T-helper 1 cell (primary cell): Measurements from ENCODE around the gene AGAP1.

Experiments used
- DNase-seq, 5 donors: peaks; one replicate each; pipeline ENCODE4 v3.0.0-alpha.2; 2012 to 2020

AGAP1 gene

GRCh38 chr2:235904585-235904931 is 410.7 kb downstream of the AGAP1 start:
- DNase-seq, result no peak

GRCh38 chr2:235908826-235909225 is 415.0 kb downstream of the AGAP1 start:
- no peak for DNase-seq

DNA sequence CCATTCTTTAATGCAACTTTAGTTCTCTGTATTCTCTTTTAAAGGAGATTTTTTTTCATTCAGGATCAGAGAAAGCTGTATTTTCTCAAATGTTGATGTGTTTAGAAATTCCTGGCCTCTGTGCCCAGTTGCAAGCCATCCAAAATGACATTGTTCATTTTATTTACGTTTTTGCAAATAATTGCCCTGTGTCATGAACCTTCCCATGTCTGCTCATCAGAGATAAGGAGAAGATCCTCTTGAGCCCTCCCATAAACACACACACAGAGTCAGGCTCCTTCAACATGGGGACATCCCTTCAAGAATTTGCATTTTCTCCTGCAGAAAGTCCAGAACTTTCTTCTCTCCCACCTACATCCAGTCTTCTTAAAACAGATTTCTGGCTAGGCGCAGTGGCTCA is 415.5 kb downstream of the AGAP1 start:
- no peak for DNase-seq

DNA sequence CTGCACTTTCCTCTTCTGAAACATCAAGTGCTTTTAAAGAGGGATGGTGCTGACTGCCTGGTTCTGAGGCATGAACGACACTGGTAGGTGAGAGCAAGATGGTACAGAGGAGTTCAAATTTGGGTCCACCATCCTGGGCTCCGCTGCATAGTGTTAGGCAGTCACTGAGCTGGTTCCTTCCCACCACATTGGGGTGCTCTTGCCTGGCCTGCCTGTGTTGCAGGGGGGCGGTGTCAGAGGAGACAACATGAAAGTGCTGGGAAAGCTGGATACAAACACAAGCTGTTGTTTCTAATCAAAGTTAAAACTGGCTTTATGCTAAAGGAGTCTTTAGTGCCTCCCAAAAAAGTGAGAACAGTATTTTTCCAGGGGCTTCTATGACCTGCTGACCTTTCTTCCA is 416.2 kb downstream of the AGAP1 start:
- no peak for DNase-seq

DNA sequence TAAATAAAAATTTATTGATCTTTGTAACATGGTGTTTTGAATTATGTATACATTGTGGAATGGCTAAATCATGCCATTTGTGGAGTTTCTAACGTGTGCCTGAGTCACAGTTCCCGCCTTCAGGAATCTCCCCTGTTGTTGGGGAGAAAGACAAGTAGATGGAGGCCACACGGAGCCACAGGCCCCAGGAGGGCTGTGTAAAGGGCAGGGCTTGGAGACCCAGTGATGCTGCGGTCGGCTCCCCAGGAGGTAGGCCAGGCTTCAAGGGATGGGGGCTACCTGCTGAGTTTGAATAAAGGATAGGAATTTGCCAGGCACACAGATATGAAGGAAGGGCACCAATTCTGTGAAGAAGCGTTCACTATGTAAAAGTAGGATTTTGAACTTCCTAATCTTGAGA is 417.3 kb downstream of the AGAP1 start:
- no peak for DNase-seq

- no peak for DNase-seq
Measured at GRCh38 chr2:235911633-235912233, 417.9 kb downstream of the AGAP1 start.

DNA sequence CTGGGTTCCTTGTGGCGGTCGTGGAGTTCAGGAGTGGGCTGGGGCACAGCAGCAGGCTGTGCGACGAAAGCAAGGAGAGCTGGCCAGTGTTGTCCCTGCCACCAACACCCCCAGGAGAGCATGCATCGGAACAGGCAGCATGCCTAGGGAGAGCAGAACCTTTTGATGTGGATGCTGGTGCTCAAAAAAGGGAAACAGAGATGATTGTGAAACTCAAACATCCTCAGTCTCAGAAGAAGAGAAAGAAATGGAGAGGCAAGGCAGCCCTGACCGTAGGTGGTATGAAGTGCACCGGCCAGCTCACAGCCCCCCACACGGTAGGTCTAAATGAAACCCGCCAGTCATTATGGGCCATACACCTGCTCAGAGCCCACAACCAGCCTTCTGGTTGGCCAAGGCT is 420.9 kb downstream of the AGAP1 start:
- no peak for DNase-seq

- DNase-seq, result no peak
Measured at GRCh38 chr2:235917506-235917905, 423.7 kb downstream of the AGAP1 start.

DNA sequence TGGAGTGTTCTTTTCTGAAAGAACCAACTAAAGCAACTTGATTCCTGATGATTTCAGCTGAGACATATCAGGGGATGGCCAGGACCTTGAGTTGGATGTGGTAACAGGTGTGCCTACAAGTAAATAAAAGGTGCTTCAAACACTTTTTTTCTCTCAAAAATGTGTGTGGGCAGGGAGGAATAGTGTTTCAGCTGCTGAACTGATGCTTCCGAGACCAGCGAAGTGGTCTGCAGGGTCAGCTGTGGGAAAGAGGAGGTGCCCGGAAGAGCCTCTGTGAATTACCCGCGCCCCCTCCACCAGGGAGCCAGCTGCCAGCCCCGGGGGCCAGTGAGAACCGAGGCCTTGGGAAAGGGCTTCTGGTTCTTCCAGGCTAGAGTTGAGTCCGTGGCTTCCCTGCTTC is 425.0 kb downstream of the AGAP1 start:
- no peak for DNase-seq

- no peak for DNase-seq
Measured at GRCh38 chr2:235920216-235920865, 426.5 kb downstream of the AGAP1 start.

DNA sequence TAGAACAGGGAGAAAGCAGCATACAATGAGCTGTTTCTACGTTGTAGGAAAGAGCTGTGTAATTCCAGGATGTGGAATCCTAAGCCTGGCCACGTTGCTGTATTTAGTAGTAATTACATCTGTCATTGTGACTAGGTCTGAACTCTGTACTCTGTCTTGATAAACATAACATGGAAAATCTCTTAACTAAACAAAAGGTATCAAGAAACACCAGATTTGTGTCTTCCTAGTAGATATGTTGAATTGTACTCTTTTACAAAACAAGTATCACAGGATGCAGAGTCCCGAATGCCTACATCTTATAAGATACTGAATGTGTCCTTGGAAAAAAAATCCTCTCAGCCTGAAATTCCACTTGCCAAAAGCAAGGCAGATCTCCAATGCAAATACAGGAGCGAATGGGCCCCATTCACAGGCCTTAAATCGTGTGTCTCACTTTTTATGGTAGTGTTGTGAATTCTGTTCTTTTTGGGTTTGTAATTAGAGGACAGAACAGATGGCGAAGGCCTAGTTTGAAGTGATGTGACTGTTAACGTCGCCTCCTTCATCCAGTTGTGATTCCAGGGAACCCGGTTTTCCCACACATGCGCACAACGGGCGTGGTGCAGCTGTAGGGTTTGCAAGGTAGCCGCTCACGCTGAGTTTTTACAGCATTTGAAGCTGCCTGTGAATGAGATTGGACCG is 427.8 kb downstream of the AGAP1 start:
- DNase-seq, result no peak

DNA sequence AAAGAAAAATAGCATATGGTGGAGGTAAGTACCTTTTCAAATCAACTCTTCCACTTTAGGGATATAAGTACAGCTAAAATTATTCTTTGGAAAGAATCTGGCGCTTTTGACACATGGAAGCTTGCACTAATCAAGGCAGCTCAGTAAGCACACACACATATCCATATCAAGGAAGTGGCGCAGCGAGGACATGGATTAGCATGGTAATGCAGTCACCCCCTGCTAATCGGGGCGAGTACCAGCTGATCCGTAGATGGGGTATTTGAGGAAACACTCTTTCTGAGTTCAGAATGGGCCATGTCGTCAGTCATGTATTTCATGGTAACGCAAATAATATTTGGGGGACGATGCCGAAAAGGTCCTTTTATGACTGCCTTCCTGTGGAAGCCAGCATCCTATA is 429.0 kb downstream of the AGAP1 start:
- DNase-seq, result no peak

DNA sequence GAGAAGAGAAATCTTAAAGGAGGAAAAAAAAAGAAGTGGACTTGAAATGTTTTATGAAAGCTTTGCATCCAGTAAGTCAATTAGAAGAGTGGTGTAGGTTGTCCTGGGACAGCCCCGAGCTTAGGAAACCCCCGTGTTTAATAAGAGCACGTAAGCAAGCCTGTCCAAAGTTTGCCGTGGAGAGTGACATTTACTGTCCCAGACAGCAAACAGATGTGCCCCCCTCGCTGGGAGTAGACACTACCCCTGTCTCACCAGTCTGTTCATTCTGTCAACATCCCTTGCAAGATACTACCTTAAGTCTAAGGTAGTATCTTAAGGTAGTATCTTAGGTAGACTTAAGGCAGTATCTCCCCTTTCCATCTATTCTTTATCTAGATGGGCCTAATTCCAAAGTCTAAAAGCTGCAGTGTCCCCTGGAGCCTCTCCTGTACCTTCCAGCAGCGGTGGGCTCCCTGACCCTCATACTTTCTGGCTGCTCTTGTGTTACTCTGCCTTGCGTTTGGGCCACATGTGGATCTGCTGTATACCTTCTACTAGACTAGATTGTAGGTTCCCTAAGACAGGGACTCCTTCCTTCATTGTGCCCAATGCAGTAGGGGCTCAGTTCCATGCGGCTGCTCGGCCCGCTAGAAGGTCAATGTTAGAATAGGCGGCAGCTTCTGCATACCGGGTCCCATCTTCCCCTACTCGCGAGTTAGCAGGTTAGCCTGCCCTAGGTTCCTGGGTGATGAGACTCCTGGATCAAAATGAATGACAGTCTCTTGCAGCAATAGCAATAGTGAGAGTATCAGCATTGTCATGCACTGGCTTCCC is 430.2 kb downstream of the AGAP1 start:
- DNase-seq, result no peak

GRCh38 chr2:235924675-235925063 is 430.8 kb downstream of the AGAP1 start:
- no peak for DNase-seq

DNA sequence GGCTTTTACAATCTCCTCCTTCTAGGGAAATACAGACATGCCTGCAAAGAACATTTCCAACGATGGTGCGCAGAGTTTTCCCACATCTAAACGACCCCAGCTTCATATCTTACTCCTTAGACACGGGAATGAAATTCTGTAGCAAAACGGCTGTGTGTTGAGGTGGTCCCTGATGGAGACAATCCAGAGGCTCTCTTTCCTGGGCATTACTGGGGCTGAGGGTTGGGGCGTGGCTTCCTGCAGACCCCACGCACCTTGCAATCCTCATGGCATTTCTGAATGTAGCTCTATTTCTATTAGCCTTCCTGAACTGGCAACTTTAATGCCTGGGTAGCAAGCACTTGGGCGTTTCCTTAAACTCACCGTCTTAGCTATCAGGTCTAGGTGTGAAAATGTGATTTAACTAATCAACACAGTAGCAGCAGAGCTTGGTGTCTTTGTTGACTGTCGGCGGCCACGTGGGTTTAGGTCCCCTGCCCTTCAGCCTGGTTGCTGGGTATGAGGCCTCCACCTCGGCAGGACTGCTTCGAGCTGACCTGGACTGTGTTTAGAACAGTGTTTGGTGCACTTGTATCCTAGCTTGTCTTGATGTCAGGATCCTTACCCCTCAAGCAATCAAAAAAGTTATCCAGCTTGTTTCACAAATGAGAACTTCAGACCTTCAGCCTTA is 431.5 kb downstream of the AGAP1 start:
- no peak for DNase-seq

DNA sequence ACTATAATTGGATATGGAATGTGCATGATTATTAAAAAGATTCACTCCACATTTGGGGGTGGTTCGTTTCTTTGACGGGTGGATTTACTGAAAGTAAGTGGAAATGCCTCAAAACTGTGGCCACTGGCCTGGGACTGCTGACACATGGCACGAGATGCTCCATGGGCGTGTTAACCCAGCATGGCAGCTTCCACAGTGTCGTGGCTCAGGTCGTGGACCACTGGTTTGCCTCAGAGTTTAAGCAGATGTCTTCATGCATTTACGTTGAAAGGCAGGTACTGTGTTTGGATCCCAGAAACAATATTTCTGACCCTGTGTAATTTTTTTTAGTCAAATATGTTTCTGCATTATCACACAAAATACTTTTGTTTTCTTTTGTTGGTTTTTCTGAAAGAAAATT is 432.4 kb downstream of the AGAP1 start:
- DNase-seq, result no peak

DNA sequence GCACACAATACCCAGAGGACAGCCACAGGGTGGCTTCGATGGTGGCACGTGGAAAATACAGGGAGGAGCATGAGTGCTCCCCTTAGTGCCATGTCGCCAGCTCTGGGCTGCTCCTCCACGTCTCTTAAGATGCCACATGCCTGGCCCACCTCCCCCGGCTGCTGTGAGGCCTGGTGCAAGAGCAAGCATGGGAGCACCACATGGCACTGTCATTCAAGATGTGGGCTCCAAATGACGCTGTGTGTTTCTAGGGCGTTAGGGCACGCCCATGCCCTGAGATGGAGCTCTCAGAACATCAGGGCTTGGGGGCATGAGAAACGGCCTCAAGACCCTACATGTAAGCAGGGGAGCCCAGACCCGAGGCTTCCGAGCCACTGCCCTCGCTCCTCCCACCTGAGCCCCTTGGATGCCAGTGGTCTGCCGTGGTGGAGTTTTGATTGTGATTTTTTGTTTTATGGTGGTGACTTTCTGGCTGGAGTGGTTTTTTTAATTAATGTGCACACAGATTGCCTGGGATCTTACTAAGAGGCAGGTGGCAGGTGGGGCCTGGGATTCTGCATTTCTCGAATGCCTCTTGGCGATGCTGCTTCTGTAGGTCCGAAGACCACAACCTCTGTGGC is 435.0 kb downstream of the AGAP1 start:
- no peak for DNase-seq

DNA sequence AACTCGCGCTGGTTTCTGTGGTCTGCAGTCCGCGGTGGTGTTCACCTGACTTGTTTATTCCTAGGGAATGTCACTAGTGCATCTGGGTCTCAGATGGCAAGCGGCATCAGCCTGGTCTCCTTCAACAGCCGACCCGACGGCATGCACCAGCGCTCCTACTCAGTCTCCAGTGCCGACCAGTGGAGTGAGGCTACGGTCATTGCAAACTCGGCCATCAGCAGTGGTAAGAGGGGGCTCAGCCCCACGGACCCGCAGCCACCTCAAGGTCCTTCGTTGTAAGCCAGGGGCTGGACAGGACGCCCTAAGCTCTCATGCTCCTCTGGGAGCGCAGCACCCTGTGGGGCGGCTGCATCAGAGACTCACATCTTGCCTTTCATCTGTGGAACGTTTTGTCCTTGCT is 436.9 kb downstream of the AGAP1 start:
- no peak for DNase-seq

DNA sequence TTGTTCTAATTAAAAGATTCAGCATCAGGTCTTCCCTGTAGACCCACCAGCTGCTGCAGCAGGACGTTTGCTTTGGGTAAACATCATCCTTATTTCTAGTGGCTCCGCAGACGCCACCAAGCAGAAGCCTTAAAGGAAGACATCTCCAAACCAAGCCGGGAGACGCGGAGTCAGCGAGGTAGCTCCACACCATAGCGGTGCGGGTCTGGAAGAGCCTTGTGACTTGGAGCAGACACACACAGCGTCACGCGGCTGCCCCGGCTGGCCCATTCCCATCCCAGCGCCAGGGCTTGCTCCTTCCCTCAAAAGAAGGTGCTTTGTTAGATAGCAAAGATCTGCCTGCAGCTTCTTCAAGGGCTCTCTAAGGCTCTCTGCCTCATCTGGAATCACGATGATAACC is 437.8 kb downstream of the AGAP1 start:
- no peak for DNase-seq

DNA sequence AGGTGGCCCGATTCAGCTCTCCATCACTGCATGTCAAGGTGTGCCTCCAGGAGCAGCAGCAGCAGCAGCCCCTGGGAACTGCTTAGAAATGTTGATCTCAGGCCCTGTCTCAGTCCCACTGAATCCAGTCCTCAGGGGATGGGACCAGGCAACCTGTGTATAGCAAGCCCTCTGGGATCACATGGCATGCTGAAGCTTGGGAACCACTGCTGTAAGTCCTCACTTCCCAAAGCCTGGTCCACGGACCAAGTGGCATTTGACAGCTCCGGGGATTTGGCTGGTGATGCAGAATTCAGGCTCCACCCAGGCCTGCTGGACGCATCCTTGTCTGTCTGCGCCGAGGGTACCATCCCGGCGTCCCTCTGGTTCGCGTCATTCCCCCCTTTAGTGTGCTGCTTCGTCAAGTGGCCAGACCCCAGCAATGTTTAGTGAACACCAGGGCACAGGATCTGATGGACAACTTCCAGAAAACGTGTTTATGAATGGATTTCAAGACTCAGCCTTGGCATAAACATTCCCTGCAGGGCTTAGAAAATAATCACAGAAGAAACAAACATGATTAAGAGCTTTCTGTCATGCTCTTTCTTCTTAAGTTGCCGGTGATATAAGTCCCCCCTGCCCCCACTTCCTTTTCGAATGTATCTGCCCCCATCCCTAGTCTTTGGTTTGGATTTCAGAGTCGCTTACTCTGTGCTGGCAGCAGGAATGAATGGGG is 440.4 kb downstream of the AGAP1 start:
- no peak for DNase-seq

DNA sequence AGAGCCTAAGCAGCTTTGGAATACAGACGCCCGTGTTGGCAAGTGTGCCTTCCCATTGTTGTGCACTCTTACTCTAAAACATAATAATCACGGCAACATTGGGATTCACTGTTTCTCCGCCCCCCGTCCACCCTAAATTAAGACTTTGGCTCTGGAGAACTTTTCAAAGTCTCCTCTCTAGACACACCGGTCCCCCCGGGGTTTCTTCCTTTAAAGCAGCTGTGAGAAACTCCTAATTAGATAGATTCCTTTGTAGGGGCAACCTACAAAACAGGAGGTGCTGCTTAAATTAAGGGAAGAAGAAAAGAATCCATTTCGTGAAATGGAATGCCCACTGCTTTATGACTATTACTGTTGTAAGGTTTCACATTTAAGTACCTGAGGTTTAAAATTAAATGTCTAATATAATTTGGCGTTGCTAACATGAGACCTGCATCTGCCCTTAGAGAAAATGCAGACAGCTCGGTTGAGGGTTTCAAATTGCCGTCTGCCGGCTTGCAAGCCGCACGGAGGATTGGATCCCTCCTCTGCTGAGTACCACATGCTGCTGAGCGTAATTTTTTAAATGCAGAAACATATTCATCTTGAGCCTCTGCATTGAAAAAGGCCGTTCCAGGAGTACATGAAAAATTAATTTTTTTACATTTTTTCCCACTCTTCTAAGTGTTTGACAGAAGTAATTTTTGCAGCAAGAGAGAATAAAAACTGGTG is 441.1 kb downstream of the AGAP1 start:
- DNase-seq, result no peak
